ENCODE measurements around the gene KMO. TPM values are rescaled to one million over a fixed set of nuclear protein-coding genes. Genes with fewer than 3 reads are reported as not detected.

The KMO gene
- total RNA-seq, 1 donor from 2014 or later = 0.17 TPM

DNA sequence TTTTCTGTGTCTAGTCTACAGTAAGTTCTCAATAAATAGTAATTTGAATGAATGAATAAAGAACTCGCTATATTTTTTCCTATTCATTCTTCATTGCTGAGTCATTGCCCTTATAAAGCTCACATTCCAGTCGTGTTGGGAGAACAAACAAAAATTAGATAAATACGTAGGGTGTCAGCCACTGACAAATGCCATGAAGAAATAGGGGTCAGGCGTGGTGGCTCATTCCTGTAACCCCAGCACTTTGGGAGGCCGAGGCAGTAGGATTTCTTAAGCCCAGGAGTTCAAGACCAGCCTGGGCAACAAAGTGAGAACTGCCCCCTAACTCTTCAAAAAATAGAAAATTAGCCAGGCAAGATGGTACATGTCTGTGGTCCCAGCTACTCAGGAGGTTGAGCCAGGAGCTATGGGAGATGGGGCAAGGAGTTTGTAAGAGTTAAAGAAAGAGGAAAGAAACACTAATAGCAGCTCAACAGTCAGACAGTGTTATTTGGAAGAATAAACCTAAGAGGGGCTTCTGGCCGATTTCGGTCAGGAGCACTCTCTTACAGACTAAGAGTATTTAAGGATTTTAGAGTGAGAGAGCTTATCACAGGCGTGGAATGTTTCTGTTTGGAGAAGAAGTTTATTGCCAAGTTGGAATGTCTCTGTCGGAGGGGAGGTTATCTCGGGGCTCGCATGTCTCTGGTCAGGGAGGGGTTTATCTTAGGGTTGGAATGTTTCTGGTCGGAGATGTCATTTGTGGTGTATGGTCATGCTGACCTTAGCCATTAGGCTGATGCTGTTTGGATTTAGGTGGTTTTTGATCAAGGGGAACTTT is 109.8 kb downstream of the KMO start:
- Histone ChIP-seq H3K36me3 (ENCODE audit: control insufficient read depth, insufficient read depth, low read length) (no peaks in the 10 kb centered on the region), H3K27me3 (ENCODE audit: control insufficient read depth, insufficient read depth, low read length) (no peaks in the 10 kb centered on the region), H3K4me3 (ENCODE audit: low read depth, low read length) (no peak overlapping the region)
- TF ChIP-seq, protein P1, sequence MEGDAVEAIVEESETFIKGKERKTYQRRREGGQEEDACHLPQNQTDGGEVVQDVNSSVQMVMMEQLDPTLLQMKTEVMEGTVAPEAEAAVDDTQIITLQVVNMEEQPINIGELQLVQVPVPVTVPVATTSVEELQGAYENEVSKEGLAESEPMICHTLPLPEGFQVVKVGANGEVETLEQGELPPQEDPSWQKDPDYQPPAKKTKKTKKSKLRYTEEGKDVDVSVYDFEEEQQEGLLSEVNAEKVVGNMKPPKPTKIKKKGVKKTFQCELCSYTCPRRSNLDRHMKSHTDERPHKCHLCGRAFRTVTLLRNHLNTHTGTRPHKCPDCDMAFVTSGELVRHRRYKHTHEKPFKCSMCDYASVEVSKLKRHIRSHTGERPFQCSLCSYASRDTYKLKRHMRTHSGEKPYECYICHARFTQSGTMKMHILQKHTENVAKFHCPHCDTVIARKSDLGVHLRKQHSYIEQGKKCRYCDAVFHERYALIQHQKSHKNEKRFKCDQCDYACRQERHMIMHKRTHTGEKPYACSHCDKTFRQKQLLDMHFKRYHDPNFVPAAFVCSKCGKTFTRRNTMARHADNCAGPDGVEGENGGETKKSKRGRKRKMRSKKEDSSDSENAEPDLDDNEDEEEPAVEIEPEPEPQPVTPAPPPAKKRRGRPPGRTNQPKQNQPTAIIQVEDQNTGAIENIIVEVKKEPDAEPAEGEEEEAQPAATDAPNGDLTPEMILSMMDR (IDR thresholded peaks at IDR 0.05; ENCODE audit: insufficient read depth, low read length, poor library complexity, severe bottlenecking) = no peak
- no peak for DNase-seq (ENCODE audit: low read depth)

DNA sequence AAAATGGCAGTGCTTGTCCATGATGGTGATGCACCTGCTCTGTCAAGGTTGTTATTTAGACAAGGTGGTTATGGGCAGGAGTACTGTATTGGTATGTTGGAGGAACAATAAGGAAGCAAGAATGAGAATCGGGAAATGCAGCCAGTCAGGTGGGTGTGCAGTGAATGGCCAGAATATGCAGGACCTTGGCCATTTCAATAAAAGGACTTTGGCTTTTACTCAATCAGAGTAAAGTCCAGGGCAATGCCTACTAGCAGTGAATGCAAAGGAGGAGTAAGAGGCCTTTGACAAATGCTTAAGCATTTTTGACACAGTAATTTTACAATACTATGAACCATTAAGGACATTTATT is 110.4 kb downstream of the KMO start:
- no peaks in the 10 kb centered on the region for H3K27me3 ChIP-seq (ENCODE audit: control insufficient read depth, insufficient read depth, low read length)
- TF ChIP-seq, protein P1 (IDR thresholded peaks at IDR 0.05; ENCODE audit: insufficient read depth, low read length, poor library complexity, severe bottlenecking) = no peak

DNA sequence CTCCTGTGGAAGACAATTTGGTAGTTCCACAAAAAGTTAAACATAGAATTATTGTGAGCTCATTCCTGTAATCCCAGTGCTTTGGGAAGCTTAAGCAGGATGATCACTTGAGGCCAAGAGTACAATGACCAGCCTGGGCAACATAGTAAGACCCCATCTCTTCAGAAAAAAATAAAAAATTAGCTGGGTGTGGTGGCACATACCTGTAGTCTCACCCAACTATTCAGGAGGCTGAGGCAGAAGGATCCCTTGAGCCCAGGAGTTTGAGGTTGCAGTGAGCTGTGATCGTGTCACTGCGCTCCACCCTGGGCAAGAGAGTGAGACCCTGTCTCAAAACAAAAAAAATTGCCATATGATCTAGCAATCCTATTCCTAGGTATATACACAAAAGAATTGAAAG is 112.1 kb downstream of the KMO start:
- TF ChIP-seq, protein P1 (IDR thresholded peaks at IDR 0.05; ENCODE audit: insufficient read depth, low read length, poor library complexity, severe bottlenecking) = no peak
- Histone ChIP-seq H3K4me3 (ENCODE audit: low read depth, low read length) (no peak overlapping the region), H3K27me3 (ENCODE audit: control insufficient read depth, insufficient read depth, low read length) (no peaks in the 10 kb centered on the region), H3K36me3 (ENCODE audit: control insufficient read depth, insufficient read depth, low read length) (no peaks in the 10 kb centered on the region)
- no peak for DNase-seq (ENCODE audit: low read depth)

More for the DNA sequence above, 110.4 kb downstream of the KMO start:
- Histone ChIP-seq H3K36me3 (ENCODE audit: control insufficient read depth, insufficient read depth, low read length) (no peaks in the 10 kb centered on the region), H3K4me3 (ENCODE audit: low read depth, low read length) (no peak overlapping the region)
- no peak for DNase-seq (ENCODE audit: low read depth)

DNA sequence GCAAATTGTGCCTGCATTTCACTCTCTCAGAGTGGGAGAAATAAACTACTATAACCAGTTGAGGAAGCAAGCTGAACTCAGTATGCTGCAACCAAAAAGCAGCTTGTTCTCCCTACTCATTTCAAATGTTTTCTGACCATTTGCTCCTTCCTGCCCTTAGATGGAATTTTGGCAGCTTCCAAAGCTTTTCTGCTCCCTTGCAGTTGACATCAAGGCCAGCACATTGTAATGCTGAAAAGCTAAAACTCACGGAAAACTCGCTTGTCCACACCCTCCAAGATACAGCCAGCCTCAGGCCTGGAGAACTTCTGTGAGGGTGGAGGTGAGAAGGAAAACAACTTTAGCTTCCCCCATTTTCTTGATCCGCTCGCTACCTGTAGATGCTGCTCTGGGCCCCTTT is 113.0 kb downstream of the KMO start:
- no peaks in the 10 kb centered on the region for H3K27me3 ChIP-seq (ENCODE audit: control insufficient read depth, insufficient read depth, low read length)
- TF ChIP-seq, protein P1 (IDR thresholded peaks at IDR 0.05; ENCODE audit: insufficient read depth, low read length, poor library complexity, severe bottlenecking) = no peak
- no peaks in the 10 kb centered on the region for H3K36me3 ChIP-seq (ENCODE audit: control insufficient read depth, insufficient read depth, low read length)
- no peak for DNase-seq (ENCODE audit: low read depth)
- H3K4me3 ChIP-seq (ENCODE audit: low read depth, low read length) = no peak overlapping the region

Other genes starting within 250 kb of the KMO start
- 0.34 and 1.5 TPM in 2 replicates for gene RGS7, start 175.2 kb upstream of the KMO start, total RNA-seq
- 53.6 and 65.9 TPM in 2 replicates for gene FH, start 12.6 kb upstream of the KMO start, total RNA-seq
- gene CHML, start 108.0 kb downstream of the KMO start, total RNA-seq = 15.3 and 20.5 TPM in 2 replicates
- gene OPN3, start 108.0 kb downstream of the KMO start, total RNA-seq = 25.7 and 29.8 TPM in 2 replicates
- gene WDR64, start 119.9 kb downstream of the KMO start, total RNA-seq = not detected in 2 replicates

Data from kidney epithelial cell (primary cell).